Mammary epithelial cell (primary cell): ENCODE data around the gene CRTC3.

Experiments used
- CTCF ChIP-seq, 2 donors: IDR thresholded peaks in 1 of 2; conservative IDR thresholded peaks in 1 of 2; 2 replicates each; pipeline ENCODE4 v1.5.1; 2011 to 2012; ENCODE audit warnings: inconsistent platforms in 2 of 2, low read length in 2 of 2, mild to moderate bottlenecking in 2 of 2, control low read depth in 1 of 2, low read depth in 1 of 2; ENCODE audit not compliant: insufficient read depth in 1 of 2; ENCODE audit errors: extremely low read depth in 1 of 2
- EZH2 ChIP-seq: IDR thresholded peaks from 2 replicates; pipeline ENCODE4 v1.6.1; 2012; ENCODE audit warnings: low read length, inconsistent platforms, borderline replicate concordance

- TF ChIP-seq CTCF (conservative IDR thresholded peaks at IDR 0.05 in 1 of 2, IDR thresholded peaks at IDR 0.05 in 1 of 2; ENCODE audit: extremely low read depth in 1 of 2, insufficient read depth in 1 of 2, low read depth in 1 of 2, low read length in 2 of 2) (no peak), EZH2 (no peak)
These were observed 88.8 kb downstream of the CRTC3 start for GRCh38 chr15:90618330-90619125.
